NCI-H526 (cell line): ENCODE results near the gene SNX30.

ENCODE experiments used
- DNase-seq, 2 experiments: peaks; one replicate each; lab custom pipeline; 2025; lab: John Stamatoyannopoulos, UW

The SNX30 gene

GRCh38 chr9:112752334-112753125 is 2.0 kb downstream of the SNX30 start:
- DNase-seq: no peak

GRCh38 chr9:112753725-112754124 is 3.2 kb downstream of the SNX30 start:
- no peak for DNase-seq

- DNase-seq: no peak
Observed at GRCh38 chr9:112754578-112754977, 4.0 kb downstream of the SNX30 start.

GRCh38 chr9:112755016-112755427 is 4.5 kb downstream of the SNX30 start:
- DNase-seq: no peak

GRCh38 chr9:112755675-112756074 is 5.1 kb downstream of the SNX30 start:
- DNase-seq: no peak

GRCh38 chr9:112757282-112757883 is 6.8 kb downstream of the SNX30 start:
- no peak for DNase-seq

GRCh38 chr9:112757940-112758339 is 7.4 kb downstream of the SNX30 start:
- no peak for DNase-seq

- no peak for DNase-seq
Observed at GRCh38 chr9:112760821-112761220, 10.3 kb downstream of the SNX30 start.

- no peak for DNase-seq
Observed at GRCh38 chr9:112761912-112762655, 11.5 kb downstream of the SNX30 start.

GRCh38 chr9:112762726-112763518 is 12.4 kb downstream of the SNX30 start:
- no peak for DNase-seq

- DNase-seq: no peak
Observed at GRCh38 chr9:112764344-112764743, 13.8 kb downstream of the SNX30 start.

GRCh38 chr9:112764837-112765236 is 14.3 kb downstream of the SNX30 start:
- DNase-seq: no peak

GRCh38 chr9:112765281-112765680 is 14.7 kb downstream of the SNX30 start:
- no peak for DNase-seq

GRCh38 chr9:112771359-112772214 is 21.0 kb downstream of the SNX30 start:
- DNase-seq: no peak

- no peak for DNase-seq
Observed at GRCh38 chr9:112772215-112772509, 21.6 kb downstream of the SNX30 start.

- DNase-seq: no peak
Observed at GRCh38 chr9:112772551-112772950, 22.0 kb downstream of the SNX30 start.

- no peak for DNase-seq
Observed at GRCh38 chr9:112774006-112774996, 23.7 kb downstream of the SNX30 start.

- no peak for DNase-seq
Observed at GRCh38 chr9:112777914-112778313, 27.4 kb downstream of the SNX30 start.

- no peak for DNase-seq
Observed at GRCh38 chr9:112780450-112781036, 30.0 kb downstream of the SNX30 start.

GRCh38 chr9:112782218-112782617 is 31.7 kb downstream of the SNX30 start:
- no peak for DNase-seq
